ENCODE measurements around the gene SPDYE1.
"Not testable (repeated sequence)": the region's sequence is repeated elsewhere in the genome, so short reads cannot be mapped to it uniquely, and the experiment has no call there.

Gene SPDYE1

DNA sequence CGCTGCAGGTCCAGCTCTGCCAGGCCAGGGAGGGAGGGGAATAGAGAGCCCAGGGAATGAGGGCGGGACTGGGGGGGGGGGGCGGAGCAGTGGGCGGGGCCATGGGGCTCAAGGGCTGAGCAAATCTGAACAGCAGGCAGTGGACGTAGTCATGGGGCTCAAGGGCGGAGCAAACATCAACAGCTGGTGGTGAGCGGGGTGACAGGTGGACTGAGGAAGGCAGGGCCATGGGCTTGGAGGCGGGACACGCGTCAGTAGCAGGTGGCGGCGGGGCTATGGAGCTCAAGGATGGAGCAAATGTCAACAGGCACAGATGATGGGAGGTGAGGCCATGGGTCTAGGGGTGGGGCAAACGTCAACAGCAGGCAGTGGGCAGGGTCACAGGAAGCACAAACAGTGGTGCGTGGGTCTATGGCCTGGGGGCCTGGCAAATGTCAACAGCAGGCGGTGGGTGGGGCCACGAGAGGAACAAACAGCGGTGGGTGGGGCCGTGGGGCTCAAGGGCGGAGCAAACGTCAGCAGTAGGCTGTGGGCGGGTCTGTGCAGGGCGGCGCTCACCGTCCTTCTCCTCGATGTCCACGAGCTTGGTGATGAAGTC is 41.4 kb downstream of the SPDYE1 start:
- H3K9ac ChIP-seq (ENCODE audit: low read length); H3K9me3 ChIP-seq (ENCODE audit: control insufficient read depth, low read length); H3K27me3 ChIP-seq (ENCODE audit: control insufficient read depth, insufficient read depth, low read length); H3K4me1 ChIP-seq (ENCODE audit: control insufficient read depth, insufficient read depth, low read length); H3K36me3 ChIP-seq (ENCODE audit: control insufficient read depth, insufficient read depth, low read length); H3K4me3 ChIP-seq (ENCODE audit: low read length): not testable (repeated sequence)

DNA sequence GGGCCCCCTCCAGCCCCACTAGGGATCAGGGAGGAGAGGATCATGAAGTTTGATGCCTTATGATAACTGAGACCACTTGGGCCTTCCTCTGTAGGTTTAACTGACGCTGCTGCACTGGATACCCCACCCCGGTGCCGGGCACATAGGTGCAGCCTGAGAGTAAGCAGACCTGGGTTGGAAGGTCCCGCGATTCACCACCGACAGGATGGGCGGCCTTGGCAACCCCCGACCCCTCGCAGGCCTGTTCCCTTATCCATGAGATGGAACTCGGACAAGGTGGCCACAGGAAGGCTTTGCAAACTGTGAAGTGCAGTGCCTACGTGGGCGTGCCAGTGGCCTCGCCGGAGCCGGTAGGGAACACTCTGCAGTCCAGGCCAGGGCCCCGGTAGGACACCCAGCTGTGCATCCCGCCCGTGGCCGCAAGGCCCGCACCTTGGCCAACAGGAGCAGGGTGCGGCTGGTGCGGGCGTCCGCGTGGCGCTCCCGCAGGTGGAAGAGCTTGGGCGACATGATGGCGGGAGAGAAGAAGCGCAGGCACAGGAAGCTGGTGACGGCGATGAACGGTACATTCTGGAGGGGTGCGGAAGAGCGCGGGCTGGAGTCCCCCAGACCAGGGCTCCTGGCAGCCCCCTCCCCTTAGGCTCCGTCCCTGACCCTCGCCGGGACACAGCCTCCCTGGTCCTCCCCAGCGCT is 42.2 kb downstream of the SPDYE1 start:
- not testable (repeated sequence) for H3K9ac ChIP-seq (ENCODE audit: low read length); H3K36me3 ChIP-seq (ENCODE audit: control insufficient read depth, insufficient read depth, low read length); H3K9me3 ChIP-seq (ENCODE audit: control insufficient read depth, low read length); H3K4me3 ChIP-seq (ENCODE audit: low read length); H3K4me1 ChIP-seq (ENCODE audit: control insufficient read depth, insufficient read depth, low read length); H3K27me3 ChIP-seq (ENCODE audit: control insufficient read depth, insufficient read depth, low read length)

DNA sequence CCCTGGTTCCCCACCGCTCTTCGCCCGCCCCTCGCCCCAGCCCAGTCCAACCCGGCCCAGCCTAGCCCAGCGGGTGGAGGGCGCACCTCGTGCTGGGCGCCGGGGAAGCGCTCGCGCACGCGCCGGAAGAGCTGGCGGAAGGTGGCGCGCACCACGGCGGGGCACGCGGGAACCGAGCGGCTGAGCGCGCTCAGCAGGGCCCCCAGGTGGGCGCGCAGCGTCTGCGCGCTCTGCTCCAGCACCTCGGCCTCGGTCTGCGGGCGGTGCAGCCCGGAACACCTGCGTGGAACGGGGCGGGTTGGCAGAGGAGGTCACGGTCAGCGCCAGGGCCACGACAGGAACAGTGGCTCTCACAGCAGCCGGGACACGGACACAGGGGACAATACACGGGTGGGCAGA is 42.8 kb downstream of the SPDYE1 start:
- not testable (repeated sequence) for H3K9me3 ChIP-seq (ENCODE audit: control insufficient read depth, low read length); H3K9ac ChIP-seq (ENCODE audit: low read length); H3K4me3 ChIP-seq (ENCODE audit: low read length); H3K36me3 ChIP-seq (ENCODE audit: control insufficient read depth, insufficient read depth, low read length); H3K27me3 ChIP-seq (ENCODE audit: control insufficient read depth, insufficient read depth, low read length)
- peaks cover 10% of the 10 kb centered on the region for H3K4me1 ChIP-seq (ENCODE audit: control insufficient read depth, insufficient read depth, low read length)

DNA sequence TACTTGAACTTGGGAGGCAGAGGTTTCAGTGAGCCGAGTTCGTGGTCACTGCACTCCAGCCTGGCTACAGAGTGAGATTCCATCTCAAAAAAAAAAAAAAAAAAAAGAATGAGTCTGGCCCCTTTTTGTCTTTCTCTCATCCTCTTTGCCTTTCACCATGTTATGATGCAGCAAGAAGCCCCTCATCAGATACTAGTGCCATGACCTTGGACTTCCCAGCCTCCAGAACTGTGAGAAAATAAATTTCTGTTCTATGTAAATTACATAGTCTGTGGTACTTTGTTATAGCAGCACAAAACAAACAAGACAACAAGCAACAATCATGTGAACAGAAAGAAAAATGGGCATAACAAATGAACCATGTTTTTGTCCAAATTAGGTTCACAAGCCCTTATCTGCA is 44.5 kb downstream of the SPDYE1 start:
- no peak overlapping the region for H3K9ac ChIP-seq (ENCODE audit: low read length)
- no peaks in the 10 kb centered on the region for H3K36me3 ChIP-seq (ENCODE audit: control insufficient read depth, insufficient read depth, low read length)

DNA sequence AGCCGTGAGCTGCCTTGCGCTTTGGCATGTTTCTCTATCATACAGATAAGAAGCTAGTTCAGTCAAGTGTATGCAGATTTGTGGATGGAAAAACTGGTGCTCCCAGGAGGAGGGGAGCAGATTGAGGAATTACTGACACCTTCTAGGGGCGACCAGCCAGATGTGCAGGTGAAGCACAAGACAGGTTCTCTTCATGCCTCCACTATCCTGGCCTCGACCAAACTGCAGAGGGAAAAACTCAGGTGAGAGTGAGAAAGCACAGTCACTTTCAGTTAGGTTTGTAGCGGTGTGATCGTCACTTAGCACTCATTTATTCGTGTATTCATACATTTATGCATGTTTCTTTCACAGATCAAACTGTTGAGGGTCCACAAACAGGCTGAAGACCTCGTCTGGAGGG is 46.2 kb downstream of the SPDYE1 start:
- Histone ChIP-seq H3K36me3 (ENCODE audit: control insufficient read depth, insufficient read depth, low read length) (no peaks in the 10 kb centered on the region), H3K9ac (ENCODE audit: low read length) (peak overlapping the region; percentile 88), H3K27me3 (ENCODE audit: control insufficient read depth, insufficient read depth, low read length) (no peaks in the 10 kb centered on the region), H3K9me3 (ENCODE audit: control insufficient read depth, low read length) (no peaks in the 10 kb centered on the region), H3K4me1 (ENCODE audit: control insufficient read depth, insufficient read depth, low read length) (peaks cover 41% of the 10 kb centered on the region), H3K4me3 (ENCODE audit: low read length) (peak overlapping the region; percentile 76)

More for the DNA sequence above, 44.5 kb downstream of the SPDYE1 start:
- Histone ChIP-seq H3K27me3 (ENCODE audit: control insufficient read depth, insufficient read depth, low read length) (no peaks in the 10 kb centered on the region), H3K9me3 (ENCODE audit: control insufficient read depth, low read length) (no peaks in the 10 kb centered on the region), H3K4me3 (ENCODE audit: low read length) (no peak overlapping the region), H3K4me1 (ENCODE audit: control insufficient read depth, insufficient read depth, low read length) (peaks cover 27% of the 10 kb centered on the region)

DNA sequence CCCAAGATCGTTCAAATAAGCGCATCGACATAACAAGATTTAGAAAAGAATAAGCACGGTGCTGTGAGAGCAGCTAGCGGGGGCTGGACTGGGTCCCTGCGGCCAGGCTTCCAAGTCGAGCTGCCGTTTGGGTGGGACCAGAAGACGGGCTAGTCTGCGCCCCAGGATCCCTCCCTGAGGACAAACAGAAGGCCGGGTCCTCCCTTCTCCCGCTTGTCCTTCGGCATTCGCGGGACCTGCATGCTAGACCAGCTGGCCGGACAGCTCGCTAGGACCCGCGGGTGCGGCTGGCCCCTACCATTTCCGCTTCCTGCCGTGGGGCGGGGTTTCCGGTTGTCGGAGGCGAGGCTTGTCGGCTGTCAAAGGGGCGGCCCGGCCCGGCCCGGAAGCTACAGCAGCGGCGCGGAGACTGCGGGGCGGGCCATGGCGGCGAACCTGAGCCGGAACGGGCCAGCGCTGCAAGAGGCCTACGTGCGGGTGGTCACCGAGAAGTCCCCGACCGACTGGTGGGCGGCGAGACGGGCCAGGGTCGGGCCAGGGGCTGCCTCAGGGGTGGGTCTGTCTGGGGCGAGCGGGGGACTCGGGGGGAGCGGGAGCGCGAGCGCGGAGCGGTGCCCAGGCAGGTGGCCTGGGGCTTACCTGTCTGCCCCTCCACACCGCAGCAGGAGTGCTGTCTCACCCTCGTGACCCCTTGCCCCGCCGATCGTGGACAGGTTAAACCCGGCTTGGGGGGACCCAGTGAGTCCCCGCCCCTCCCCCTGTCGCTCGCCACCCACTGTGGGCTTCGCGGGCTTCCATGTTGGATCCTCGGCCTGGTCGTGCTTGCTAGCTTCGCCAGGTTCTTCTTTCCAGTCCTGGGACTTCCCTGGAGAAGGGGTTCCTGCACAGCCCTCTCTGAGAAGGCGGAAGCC is 46.9 kb downstream of the SPDYE1 start, which contains the start of gene DBNL:
Gene DBNL (plus strand): TSS at position 388 of the 911 bp plus-strand sequence. CDS start 36 bp downstream, at position 424.
- Histone ChIP-seq H3K9me3 (ENCODE audit: control insufficient read depth, low read length) (no peaks in the 10 kb centered on the region), H3K27me3 (ENCODE audit: control insufficient read depth, insufficient read depth, low read length) (no peaks in the 10 kb centered on the region), H3K4me3 (ENCODE audit: low read length) (peak within 1 kb of the TSS; percentile 76), H3K36me3 (ENCODE audit: control insufficient read depth, insufficient read depth, low read length) (no peaks in the 10 kb centered on the region), H3K4me1 (ENCODE audit: control insufficient read depth, insufficient read depth, low read length) (peaks cover 48% of the 10 kb centered on the region), H3K9ac (ENCODE audit: low read length) (peak within 1 kb of the TSS; percentile 88)

DNA sequence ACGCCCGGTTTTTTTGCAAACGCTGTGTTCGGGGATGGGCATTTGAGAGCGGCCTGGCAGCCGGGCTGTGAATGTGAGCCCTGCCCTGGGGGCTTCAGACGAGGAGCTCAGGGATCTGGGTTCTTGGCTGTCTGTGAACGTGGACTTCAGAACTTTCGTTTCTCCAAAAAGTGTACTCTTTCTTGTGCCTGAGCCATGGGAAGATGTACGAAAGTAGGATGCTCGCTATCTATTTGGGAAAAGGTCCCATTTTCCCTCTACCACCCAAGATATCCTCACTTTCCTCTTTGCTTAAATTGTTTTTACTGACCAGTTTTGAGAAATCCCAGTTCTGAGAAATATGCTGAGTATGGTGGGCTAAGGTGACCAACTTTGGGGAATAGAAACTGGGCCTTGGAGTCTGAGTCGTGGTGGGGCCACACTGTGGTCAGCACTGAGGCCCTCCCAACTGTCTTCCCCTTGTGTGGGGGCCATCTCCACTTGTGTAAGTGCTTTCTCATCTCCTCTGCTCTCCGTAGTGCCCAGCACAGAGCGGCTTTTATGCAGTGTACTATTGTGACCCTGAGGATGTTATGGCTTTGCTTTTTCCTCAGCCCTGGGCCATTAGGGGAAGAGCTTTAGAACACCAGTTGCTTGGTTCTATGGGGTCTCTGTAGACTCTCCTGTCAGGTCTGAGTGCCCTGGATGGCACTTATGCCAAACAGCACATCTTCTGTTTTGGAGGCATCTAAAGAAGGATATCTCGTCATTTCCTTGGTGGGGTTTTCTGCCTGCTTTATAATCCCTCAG is 47.7 kb downstream of the SPDYE1 start:
- H3K9ac ChIP-seq (ENCODE audit: low read length), result peak overlapping the region; percentile 88
- peaks cover under 1% of the 10 kb centered on the region for H3K36me3 ChIP-seq (ENCODE audit: control insufficient read depth, insufficient read depth, low read length)
- no peaks in the 10 kb centered on the region for H3K9me3 ChIP-seq (ENCODE audit: control insufficient read depth, low read length)
- peak overlapping the region; percentile 76 for H3K4me3 ChIP-seq (ENCODE audit: low read length)
- no peaks in the 10 kb centered on the region for H3K27me3 ChIP-seq (ENCODE audit: control insufficient read depth, insufficient read depth, low read length)
- H3K4me1 ChIP-seq (ENCODE audit: control insufficient read depth, insufficient read depth, low read length), result peaks cover 55% of the 10 kb centered on the region

DNA sequence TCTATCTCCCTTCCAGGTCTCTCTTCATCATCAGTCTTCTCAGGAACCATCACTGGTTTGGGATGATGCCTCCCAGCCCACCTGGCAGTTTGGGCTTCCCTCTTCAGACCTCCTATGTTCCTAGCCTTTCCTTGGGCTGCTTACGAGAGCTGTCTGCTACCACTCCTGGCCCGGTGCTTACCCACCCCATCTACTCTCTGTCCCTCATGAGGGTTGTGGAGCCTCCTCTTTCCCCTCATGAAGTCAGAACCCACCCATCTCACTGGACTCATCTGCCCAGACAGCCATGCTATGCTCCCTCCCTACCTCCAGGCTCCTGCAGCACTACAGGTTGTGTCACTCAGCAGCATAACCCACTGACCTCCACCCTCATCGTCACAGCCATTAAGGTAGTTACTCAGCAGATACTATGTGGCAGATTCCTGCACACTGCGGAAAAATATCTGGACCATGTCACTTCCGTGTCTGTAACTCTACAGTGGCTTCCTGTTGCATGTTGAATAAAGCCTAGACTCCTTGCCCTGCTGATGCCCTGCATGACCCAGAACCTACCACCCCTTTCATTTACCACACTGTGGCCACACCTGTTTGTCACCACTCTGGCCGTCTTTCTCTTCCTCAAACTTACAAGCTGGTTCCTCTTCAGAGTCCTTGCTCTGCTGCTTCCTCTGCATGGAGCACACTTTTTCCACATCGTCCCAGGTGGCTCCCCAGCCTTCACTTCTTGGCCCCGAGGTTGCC is 48.8 kb downstream of the SPDYE1 start:
- no peak overlapping the region for H3K4me3 ChIP-seq (ENCODE audit: low read length)
- H3K36me3 ChIP-seq (ENCODE audit: control insufficient read depth, insufficient read depth, low read length), result peaks cover 5% of the 10 kb centered on the region
- peaks cover 55% of the 10 kb centered on the region for H3K4me1 ChIP-seq (ENCODE audit: control insufficient read depth, insufficient read depth, low read length)
- H3K9ac ChIP-seq (ENCODE audit: low read length), result no peak overlapping the region
- no peaks in the 10 kb centered on the region for H3K9me3 ChIP-seq (ENCODE audit: control insufficient read depth, low read length)
- H3K27me3 ChIP-seq (ENCODE audit: control insufficient read depth, insufficient read depth, low read length), result no peaks in the 10 kb centered on the region

DNA sequence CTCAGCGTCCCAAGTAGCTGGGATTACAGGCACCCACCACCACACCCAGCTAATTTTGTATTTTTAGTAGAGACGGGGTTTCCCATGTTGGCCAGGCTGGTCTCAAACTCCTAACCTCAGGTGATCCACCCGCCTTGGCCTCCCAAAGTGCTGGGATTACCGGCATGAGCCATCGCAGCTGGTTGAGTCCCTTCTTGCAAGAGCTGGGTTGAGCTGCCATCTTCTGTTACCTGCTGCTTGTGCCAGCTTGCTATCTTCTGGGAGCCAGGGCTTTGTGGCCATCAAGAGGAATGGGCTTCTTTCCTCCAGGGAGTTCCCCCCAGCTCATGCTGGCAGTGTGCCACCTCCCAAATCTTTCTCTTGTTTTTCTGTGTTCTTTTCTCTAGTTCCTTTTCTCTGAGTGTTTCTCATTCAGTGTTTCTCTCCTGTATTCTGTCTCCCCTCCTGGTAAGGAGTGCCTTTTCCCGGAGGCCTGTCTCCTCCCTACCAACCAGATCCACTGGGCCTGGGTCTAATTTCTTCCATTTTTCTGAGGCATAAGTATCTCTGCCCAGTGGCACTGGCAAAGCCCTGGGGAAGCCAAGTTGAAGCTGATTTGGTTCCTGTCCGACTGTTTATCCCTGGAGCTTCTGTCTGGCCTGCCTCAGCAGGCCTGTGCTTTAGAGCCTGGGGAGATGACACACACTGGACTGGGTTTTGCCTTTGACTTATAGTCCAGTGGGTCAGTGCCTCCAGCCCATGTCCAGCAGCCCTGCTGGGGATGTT is 50.5 kb downstream of the SPDYE1 start:
- no peaks in the 10 kb centered on the region for H3K27me3 ChIP-seq (ENCODE audit: control insufficient read depth, insufficient read depth, low read length)
- no peaks in the 10 kb centered on the region for H3K9me3 ChIP-seq (ENCODE audit: control insufficient read depth, low read length)
- H3K9ac ChIP-seq (ENCODE audit: low read length), result no peak overlapping the region
- H3K4me1 ChIP-seq (ENCODE audit: control insufficient read depth, insufficient read depth, low read length), result peaks cover 55% of the 10 kb centered on the region
- H3K36me3 ChIP-seq (ENCODE audit: control insufficient read depth, insufficient read depth, low read length), result peaks cover 12% of the 10 kb centered on the region
- no peak overlapping the region for H3K4me3 ChIP-seq (ENCODE audit: low read length)

DNA sequence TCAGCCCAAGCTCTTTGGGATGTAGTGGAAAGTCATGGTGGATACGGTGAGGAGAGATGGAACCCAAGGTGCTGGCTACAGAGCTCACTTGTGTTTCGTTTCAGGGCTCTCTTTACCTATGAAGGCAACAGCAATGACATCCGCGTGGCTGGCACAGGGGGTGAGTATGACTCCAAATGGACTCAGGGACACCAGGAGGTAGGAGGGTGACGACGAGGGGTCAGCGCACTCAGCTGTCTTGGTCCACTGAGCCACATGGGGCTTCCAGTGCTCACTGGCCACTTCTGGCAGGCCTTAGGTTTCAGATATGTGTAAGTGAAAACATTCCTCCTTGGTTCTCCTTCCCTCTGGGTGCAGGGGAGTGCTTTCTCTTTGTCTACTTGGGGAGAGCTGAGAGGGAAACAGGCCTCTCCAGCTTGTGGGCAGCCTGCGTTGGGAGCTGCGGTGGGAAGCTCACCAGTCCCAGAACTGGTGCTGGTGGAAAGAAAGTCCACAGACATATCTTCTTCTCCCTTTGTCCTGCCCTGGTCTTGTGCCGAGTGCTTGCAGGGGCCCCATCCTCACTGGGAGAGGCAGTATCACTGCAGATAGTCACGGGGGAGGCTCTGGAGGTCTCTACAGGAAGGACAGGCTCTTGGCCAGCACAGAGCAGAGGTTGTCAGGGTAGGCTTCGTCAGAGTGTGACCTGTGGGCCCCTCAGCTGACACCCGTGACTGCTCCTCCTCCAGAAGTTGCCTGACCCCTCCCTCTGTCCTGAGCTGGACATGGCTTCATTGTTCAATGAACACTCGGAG is 52.6 kb downstream of the SPDYE1 start:
- no peak overlapping the region for H3K4me3 ChIP-seq (ENCODE audit: low read length)
- H3K9me3 ChIP-seq (ENCODE audit: control insufficient read depth, low read length), result no peaks in the 10 kb centered on the region
- H3K9ac ChIP-seq (ENCODE audit: low read length), result no peak overlapping the region
- H3K4me1 ChIP-seq (ENCODE audit: control insufficient read depth, insufficient read depth, low read length), result peaks cover 46% of the 10 kb centered on the region
- peaks cover 12% of the 10 kb centered on the region for H3K36me3 ChIP-seq (ENCODE audit: control insufficient read depth, insufficient read depth, low read length)
- H3K27me3 ChIP-seq (ENCODE audit: control insufficient read depth, insufficient read depth, low read length), result no peaks in the 10 kb centered on the region
